ENCODE results near the gene PDLIM4.

The PDLIM4 gene

GRCh38 chr5:132253452-132254320, 3.8 kb upstream of the PDLIM4 start:
- H3K36me3 ChIP-seq (ENCODE audit: insufficient read depth), result no peaks in the 10 kb centered on the region
- H2AFZ ChIP-seq (ENCODE audit: low read depth), result no peak overlapping the region
- TF ChIP-seq CTCF (conservative IDR thresholded peaks at IDR 0.05; ENCODE audit: low read depth, low read length), result no peak
- H3K27ac ChIP-seq, result no peak overlapping the region
- no peak overlapping the region for H3K4me2 ChIP-seq
- H3K4me1 ChIP-seq (ENCODE audit: low read depth, poor library complexity, severe bottlenecking), result no peaks in the 10 kb centered on the region
- H3K27me3 ChIP-seq (ENCODE audit: insufficient read depth, low read depth), result no peaks in the 10 kb centered on the region
- no peak overlapping the region for H3K4me3 ChIP-seq (IDR thresholded peaks at IDR 0.05; ENCODE audit: insufficient read depth, low read depth, low read length)
- no peak overlapping the region for H3K9ac ChIP-seq
- no peaks in the 10 kb centered on the region for H3K79me2 ChIP-seq (ENCODE audit: insufficient read depth, low read depth)
- H4K20me1 ChIP-seq (ENCODE audit: insufficient read depth), result no peaks in the 10 kb centered on the region

GRCh38 chr5:132254321-132254977, 3.0 kb upstream of the PDLIM4 start:
- Histone ChIP-seq H3K4me3 (IDR thresholded peaks at IDR 0.05; ENCODE audit: insufficient read depth, low read depth, low read length) (no peak overlapping the region), H3K27ac (no peak overlapping the region), H4K20me1 (ENCODE audit: insufficient read depth) (no peaks in the 10 kb centered on the region), H3K4me2 (no peak overlapping the region), H3K9ac (no peak overlapping the region), H2AFZ (ENCODE audit: low read depth) (no peak overlapping the region), H3K79me2 (ENCODE audit: insufficient read depth, low read depth) (no peaks in the 10 kb centered on the region), H3K36me3 (ENCODE audit: insufficient read depth) (no peaks in the 10 kb centered on the region), H3K4me1 (ENCODE audit: low read depth, poor library complexity, severe bottlenecking) (no peaks in the 10 kb centered on the region), H3K27me3 (ENCODE audit: insufficient read depth, low read depth) (no peaks in the 10 kb centered on the region)
- TF ChIP-seq CTCF (conservative IDR thresholded peaks at IDR 0.05; ENCODE audit: low read depth, low read length), result no peak

DNA sequence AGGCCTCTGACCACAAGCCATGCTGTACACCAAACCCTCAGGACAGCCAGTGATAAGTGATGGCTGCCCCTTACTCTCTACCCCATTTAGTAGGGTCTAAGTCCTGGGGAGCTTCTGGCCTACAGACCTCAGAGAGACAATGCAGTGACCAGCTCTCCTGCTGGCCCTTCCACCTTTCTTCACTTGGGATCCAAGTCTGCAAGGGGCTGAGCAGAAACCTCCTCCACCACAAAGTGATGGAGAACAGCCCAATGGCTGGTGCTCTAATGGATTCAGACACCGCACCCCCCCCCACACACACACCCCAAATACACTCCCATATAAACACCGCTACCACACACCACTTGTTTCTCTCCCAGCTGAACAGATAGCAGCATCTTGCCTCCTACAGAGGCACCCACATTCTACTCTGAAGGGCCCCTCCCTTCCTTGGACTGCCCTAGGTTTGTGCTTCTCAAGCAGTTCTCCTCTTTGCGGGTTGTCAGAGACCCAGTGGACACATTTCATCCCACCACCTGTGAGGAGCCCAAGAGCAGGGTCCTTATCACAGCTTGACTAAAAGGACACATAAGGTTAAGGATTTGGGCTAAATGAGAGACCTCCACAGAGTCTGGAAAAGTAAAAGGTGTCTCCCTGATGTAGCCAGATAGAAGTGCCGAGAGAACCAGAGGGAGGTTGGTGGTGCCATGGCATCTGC, 1.3 kb upstream of the PDLIM4 start:
- no peaks in the 10 kb centered on the region for H3K27me3 ChIP-seq (ENCODE audit: insufficient read depth, low read depth)
- no peak overlapping the region for H3K9ac ChIP-seq
- H3K36me3 ChIP-seq (ENCODE audit: insufficient read depth), result no peaks in the 10 kb centered on the region
- no peak overlapping the region for H3K27ac ChIP-seq
- H2AFZ ChIP-seq (ENCODE audit: low read depth), result no peak overlapping the region
- no peaks in the 10 kb centered on the region for H4K20me1 ChIP-seq (ENCODE audit: insufficient read depth)
- no peaks in the 10 kb centered on the region for H3K4me1 ChIP-seq (ENCODE audit: low read depth, poor library complexity, severe bottlenecking)
- no peak for TF ChIP-seq CTCF (conservative IDR thresholded peaks at IDR 0.05; ENCODE audit: low read depth, low read length)
- no peaks in the 10 kb centered on the region for H3K79me2 ChIP-seq (ENCODE audit: insufficient read depth, low read depth)
- H3K4me3 ChIP-seq (IDR thresholded peaks at IDR 0.05; ENCODE audit: insufficient read depth, low read depth, low read length), result no peak overlapping the region
- no peak overlapping the region for H3K4me2 ChIP-seq

DNA sequence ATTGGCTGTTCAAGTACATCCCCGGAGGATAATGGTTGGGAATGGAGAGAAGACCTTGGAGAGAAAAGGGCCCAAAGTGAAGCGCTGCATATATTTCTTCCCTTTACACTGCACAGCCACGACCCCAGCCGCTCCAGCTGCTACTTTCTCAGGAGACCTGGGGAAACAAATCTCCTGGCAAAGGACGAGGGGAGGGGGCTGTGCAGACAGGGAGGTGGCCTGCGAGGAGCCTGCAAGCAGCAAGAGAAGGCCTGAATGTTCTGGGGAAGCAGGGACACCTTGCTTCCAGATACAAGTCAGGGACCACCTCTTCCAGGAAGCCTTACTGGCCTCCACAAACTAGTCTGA, 739 bp upstream of the PDLIM4 start:
- Histone ChIP-seq H3K4me1 (ENCODE audit: low read depth, poor library complexity, severe bottlenecking) (no peaks in the 10 kb centered on the region), H3K4me2 (no peak overlapping the region), H4K20me1 (ENCODE audit: insufficient read depth) (no peaks in the 10 kb centered on the region), H3K4me3 (IDR thresholded peaks at IDR 0.05; ENCODE audit: insufficient read depth, low read depth, low read length) (no peak overlapping the region), H3K27me3 (ENCODE audit: insufficient read depth, low read depth) (no peaks in the 10 kb centered on the region), H3K79me2 (ENCODE audit: insufficient read depth, low read depth) (no peaks in the 10 kb centered on the region), H3K36me3 (ENCODE audit: insufficient read depth) (no peaks in the 10 kb centered on the region), H3K9ac (no peak overlapping the region), H2AFZ (ENCODE audit: low read depth) (no peak overlapping the region), H3K27ac (no peak overlapping the region)
- no peak for TF ChIP-seq CTCF (conservative IDR thresholded peaks at IDR 0.05; ENCODE audit: low read depth, low read length)
